HG03064 (cell line): Measurements from ENCODE around the gene ATXN1.

ENCODE experiments used
- ATAC-seq: cut with Tn5 transposase; IDR thresholded peaks from one replicate; pipeline ENCODE4 v1.9.1; 2021; ENCODE audit warnings: low read depth; ENCODE audit not compliant: unreplicated experiment

Gene ATXN1

DNA sequence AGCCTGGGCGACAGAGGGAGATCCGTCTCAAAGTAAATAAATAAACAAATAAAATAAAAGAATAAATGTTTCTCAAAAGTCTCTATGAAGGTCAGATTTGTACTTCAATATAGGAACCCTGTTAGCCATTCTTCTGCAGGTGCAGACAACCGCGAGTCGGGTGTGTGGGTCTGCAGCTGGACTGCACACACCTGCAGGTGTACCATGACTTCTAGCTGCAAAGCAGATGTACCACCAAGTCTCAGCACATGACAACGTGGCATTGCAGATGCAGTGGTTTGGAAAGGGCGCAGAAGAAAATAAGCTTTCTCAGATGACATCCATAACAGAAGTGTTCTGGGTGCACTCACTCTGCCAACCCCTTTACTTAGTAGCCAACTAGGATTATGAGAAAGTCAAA is 239.7 kb downstream of the ATXN1 start:
- ATAC-seq: no peak

DNA sequence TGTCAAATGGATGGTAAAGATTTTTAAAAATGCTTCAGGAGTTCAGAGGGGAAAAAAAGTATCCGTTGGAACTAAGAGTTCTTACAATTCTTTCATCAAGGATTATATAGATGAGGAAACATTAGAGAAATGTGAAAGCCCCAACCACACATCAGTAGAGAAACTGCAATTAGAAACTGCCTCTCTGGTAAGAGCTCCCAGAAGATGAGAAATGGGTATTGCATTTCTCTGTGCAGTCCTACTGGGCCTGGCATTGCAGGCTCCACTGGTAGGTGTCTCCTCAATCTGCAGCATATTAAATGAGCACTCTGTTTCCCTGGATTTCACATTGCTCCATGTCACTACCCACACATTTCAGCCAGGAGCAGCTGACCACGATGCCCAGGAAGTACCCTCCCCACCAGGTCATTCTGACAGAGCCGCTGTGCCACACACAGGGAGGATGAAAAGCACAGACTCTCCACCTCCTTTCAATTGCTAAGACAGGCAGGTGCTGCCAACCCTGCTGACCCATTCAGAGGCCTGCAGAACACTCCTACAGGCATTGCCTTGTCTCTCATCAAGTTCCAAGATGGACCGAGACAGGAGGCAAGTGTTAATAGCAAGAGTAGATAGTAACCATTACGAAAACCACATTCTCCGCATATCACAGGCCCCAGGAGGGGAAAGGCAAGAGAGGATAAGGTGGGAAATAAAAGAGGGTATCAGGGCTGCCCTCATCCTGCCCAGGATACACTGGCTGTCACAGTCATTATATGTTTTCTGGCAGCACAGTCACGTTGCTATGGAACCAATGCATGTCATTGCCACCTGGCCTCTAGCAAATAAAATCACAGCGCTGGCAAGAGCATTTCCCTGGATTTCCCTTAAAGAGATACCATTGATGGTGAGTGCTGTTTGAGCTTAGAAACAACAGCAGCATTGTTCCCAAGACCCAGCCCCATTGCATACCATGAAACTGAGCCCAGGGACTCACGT is 241.7 kb downstream of the ATXN1 start:
- ATAC-seq: no peak

DNA sequence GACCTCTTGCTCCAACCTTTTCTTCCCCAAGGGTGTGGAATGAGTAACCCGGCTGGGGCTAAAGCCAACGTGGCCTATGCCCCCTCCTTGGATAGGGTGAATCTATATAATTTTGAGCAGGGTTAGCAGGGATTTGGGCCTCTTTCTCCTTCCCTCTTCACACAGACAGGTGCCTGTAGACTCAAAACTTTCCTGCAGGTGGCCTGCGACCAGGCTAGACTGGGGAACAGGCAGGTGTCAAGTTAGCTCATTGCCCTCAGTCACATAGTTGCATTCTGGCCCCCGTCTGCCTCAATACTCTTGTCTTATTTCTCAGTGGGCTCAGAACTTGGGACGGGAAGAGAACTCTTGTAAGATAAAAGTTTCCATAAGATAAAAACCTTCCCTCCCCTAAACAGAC is 243.0 kb downstream of the ATXN1 start:
- no peak for ATAC-seq

DNA sequence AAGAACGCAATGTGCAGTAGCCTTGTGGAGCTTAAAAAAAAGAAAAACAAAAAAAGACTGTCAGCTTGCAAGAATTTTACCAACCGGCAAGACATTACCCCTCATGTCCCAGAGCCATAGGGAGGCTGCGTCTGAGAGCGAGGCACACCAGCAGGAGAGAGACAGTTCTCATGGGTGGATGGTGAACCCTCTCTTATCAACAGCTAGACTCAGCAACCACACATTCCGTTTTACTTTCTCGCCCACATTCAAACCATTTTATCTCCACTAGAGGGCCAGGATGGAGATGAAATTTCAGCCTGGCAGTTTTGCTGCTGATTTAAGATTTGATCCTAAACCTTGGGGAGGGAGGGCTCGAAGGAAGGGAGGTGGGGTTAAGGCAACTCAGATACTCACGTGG is 247.0 kb downstream of the ATXN1 start:
- no peak for ATAC-seq

DNA sequence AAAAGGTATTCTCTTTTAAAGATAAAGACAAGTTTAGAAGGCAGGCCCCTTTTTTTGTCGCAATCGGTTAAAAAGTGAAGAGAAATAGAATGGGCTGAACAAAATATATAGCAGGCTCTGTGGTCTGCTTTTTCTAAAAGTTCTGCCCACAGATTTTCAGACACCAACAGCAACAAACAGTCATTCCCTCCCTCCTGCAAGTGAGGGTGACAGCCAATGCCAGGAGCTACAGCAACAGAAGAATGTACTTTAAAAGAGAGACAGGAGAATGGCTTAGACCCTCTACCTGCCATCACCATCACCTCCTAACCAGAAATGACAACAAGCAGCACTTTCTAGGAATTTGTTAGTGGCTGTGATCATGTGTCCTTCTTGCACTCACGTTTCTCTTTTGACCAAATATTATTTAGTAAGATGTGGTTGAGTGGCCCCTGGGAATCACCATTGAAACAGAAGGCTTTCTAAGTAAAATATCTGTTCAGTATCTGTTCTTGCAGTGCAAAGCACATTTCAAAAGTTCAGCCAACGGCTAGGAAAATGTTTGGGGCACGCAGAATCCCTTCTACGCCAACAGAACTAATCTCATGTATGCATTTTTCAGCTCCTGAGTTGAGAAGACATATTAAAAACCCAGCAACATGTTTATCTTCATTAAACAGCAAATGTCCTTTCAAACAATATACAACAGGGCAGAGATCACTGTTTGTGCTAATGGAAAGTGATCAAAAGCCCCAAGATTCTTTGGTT is 248.5 kb downstream of the ATXN1 start:
- peak; percentile 15 for ATAC-seq

DNA sequence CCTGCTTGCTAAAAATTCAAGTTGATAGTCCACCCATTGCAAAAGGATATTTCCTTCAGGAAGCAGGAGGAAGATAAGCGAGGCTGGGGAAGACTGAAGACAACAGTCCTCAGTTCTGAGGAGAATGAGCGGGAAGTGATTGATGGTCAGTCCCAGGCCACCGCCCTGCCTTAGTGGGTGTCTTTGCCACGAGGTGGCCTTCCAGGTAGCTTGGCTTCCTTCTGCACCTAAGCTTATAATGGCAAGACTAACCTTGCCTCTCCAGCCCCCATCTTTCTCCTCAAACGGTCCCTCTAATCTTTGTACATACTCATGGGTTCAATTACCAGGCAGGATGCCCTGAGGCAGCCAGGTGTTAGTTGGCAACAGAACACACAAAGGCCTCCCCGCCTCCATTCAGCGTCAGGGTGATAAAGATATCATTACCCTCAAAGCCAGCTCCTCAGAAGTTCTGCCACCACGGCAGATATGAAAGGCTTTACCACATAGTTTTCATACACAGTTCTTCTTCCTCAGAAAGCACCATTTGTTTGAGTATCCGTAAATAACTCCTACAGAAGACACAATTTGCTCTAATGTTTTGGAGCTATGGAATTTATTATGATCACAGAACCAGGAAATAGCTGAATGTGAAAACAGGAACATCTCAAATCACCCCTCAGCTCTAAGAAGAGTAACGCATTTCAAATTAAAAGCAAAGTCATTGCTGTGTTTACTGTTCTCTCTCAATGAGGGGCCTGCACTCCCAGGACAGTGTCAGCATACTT is 249.4 kb downstream of the ATXN1 start:
- ATAC-seq: peak; percentile 48

DNA sequence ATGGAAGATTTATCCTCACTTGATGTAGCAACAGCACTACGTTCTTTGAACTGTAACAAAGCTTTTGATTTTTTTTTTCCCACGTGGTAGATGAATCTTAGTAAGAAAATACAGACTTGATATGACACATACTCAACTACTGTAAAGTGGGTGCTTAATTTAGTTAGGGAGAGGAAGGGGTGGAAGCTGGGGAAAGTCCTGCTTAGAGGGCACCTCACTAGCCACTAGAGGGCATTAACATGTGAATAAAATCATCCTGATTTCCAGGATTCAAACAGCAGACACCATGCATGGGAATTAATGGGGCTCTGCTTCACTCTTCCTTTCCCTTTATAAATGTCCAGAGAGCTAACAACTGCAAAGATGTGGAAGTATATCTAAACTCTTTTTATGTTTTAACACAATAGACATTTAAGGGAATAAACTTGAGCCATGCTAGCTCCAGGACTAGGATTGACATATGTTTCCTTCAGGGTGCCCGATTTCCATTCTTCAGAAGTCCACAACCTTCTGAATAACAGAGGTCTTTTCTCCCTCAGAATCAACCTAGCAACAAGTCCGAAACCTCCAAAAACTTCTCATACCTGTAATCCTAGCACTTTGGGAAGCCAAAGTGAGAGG is 250.1 kb downstream of the ATXN1 start:
- no peak for ATAC-seq

DNA sequence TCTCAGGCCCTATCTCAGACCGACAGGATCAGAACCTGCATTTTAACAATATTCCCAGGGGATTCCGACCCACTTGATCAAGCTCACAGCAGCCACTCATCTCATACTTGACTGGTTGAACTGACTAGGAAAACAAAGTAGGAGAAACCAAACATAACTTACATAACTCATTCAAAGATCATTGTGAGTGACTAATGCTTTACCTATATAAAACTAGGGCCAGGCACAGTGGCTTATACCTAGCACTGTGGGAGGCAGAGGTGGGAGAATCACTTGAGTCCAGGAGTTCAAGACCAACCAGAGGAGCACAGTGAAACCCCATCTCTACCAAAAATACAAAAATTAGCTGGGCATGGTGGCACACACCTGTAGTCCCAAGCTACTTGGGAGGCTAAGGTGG is 251.0 kb downstream of the ATXN1 start:
- ATAC-seq: no peak

DNA sequence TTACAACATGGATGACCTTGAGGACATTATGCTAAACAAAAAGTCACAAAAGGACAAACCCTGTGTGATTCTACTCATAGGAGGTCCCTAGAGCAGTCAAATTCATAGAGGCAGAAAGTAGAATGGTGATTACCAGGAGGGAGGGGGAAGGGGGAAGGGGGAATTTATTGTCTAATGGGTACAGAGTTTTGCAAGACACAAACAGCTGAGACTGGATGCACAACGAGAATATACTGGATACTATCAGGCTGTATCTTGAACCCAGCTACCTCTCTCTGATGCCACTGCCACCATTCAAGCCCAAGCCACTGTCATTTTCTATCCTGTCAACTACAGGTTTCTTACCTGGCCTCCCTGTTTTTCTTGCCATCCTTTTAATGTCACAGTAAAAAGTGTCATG is 252.3 kb downstream of the ATXN1 start:
- ATAC-seq: no peak

DNA sequence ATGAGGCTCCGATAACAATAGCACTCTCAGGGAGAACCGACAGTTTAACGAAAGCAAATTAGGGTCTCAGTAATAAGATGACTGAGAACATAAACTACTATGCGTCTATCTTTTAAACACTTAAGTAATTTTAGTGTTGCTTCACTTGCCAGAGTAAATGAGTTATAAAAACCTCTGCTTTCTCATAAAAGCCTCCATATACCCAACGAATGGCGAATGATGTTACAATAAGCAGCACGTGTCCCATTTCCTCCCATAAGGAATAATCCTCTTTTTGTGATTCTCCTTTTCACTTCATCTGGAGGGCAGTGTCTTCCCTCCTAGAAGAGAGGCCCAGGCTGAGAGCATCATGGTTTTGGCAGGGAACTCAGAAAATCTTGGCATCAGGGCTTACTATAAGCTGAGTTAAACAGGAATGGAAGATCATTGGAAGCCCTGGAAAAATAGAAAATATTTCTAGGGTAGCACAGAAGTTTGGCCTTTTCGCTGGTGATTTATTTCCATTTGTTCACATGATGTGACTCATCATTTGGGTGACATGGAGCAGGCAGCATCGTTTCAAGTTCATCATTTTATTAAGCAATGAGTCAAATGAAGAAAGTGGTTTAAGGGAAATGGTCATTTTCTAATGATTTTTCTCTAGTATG is 255.4 kb downstream of the ATXN1 start:
- no peak for ATAC-seq

DNA sequence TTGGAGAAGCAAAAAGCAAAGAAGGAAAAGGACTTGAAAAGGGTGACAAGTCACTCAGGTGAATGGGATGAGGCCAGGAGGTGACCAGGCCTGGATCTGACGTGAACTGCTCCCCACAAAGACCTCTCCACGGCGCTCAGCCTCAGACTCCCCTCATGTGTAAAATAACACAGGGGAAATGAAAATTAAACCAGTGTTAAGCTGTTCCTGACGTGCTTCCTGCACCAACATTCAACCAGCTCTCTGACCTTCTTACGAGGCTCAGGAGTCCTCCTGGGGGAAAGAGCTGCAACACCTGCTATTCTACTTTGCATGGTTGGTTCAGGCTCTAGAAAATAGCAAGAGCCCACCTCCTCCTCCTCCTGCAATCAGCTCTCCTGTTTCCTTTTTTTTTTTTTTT is 256.7 kb downstream of the ATXN1 start:
- no peak for ATAC-seq

DNA sequence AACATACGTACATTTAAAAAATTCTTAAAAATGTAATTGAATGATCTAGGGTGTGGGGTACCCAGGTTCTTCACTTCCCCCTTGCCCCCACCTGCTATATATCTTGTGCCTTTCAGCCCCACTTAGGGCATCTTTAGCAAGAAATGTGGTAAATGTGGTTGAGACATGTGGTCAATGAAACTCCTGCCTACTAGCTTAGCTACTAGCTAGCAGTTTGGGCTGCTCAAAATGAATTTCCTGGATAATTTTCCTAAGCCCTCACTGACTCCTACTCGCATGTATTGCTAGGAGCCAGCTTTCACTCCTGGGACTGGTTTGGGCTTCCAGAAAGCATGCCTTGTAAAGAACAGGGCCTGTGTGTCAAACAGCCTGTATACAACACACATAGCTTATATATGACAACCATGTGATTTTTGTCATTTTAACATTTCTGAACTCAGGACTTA is 257.3 kb downstream of the ATXN1 start:
- ATAC-seq: peak; percentile 80

DNA sequence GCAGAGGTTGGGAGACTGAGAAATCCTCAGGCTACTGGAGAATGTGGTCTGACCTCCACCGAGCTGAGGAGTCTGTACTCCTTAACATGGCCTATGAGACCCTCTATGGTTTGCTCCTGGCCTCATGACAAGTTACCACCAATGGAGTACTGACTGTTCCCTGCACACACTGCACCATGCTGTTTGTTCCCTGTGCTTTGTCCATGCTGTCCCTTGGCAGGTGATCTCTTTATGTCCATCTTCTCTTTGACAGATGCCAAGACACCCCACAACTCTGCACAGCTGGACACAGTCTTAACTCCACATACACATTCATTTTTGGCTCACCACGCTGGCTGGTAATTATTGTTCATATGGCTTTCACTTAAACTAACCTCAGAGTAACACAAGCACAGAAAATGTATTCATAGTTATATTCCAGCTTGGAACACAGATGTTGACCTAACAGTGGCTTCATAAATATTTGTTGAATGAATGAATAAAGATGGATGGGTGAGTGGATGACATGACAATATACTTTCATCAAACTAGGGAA is 258.0 kb downstream of the ATXN1 start:
- no peak for ATAC-seq

DNA sequence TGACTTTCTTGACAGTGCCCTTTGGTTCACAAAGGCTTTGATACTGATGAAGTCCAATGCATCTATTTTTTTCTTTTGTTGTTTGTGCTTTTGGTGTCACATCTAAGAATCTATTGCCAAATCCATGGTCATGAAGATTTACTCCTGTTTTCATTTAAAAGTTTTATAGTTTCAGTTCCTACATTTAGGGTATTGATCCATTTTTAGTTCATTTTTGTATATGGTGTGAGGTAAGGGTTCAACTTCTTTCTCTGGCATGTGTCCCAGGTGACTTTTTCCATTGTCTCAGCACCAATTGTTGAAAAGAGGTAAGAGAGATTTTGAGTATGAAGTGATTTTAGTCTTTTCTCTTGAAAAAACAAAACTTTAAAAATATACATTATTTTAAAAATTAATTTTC is 262.3 kb downstream of the ATXN1 start:
- no peak for ATAC-seq

DNA sequence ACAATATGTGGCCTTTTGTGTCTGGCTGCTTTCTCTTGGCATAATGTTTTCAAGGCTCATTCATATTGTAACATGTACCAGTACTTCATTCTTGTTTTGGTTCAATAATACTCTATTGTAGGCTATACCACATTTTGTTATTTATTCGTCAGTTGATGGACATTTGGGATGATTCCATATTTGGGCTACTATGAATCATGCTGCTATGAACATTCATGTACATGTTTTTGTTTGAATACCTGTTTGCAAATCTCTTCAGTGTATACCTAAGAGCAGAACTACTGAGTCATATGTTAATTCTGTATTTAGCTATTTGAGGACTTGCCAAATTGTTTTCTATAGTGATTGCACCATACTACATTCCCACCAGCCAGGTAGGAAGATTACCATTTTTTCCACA is 263.0 kb downstream of the ATXN1 start:
- ATAC-seq: no peak

DNA sequence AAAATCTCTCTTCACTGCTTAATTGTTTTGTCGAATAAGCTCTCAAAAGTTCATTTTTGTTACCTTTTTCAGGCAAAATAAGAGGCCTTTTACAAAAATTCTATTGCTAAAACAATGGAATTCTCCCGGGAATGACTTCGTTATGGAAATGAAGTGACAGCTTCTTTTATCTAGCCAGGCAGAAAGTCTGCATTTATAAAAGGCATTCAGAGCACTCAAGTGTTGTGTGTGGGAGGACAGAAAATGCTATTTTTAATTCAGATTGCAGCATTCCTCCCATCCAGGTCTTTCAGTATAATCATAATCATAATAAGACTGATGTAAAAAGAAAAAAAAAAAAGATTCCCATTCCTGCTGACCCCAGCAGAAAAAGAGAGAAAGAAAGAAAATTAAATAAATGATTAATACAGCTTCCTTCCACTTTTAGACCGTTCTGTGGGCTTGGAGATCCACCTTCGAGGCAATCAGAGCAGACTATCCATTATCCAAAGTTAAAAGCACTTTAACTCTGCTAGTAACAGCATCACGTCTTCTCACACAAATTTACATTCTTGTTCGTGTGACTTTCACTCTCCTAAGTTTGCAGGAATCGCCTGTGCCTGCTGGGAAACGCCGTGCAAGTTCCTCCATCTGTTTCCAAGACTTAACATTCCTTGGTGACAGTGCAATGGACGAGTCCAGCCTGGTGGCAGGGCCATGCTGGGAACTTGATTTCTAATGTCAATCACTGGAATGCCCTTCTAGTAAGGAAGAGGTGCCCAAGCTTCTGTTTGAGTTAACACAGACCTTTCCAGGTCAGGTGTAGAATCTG is 264.1 kb downstream of the ATXN1 start:
- ATAC-seq: no peak

DNA sequence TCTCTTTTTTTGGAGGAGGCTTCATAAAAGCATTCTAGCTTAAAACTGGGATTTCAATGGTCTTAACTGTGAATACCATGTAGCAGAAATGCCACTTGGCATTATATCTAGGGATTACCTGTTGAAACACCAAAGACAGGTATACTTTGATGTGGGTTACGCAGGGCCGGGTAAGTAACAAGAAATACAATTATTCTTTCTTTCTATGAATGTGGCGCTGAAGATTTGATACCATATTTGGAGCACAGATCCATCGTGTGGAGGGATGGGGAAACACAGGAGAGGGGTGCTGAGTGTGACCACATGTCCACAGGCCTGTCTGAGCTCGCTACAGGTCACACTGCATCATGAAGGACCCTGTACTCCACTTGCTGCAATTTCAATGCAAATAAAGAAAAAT is 265.1 kb downstream of the ATXN1 start:
- ATAC-seq: no peak

DNA sequence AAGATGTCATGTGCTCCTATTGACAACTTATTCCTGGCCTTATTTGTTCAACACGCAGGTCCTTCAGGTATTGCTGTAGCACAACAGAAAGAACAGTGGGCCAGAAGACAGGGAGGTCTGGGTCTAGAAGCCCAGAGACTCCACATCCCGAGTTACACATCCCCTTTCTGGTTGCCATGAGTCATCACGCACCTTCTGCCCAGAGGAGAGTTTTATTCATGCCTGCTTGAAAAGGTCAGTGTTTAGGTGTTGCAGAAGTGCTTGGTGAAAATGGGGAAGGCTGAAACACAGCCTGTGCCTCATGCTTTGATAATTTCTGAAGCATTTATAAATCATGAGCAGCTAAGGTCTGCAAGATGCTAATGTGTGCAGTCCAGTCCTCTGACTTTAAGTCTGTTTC is 266.5 kb downstream of the ATXN1 start:
- ATAC-seq: peak; percentile 75

DNA sequence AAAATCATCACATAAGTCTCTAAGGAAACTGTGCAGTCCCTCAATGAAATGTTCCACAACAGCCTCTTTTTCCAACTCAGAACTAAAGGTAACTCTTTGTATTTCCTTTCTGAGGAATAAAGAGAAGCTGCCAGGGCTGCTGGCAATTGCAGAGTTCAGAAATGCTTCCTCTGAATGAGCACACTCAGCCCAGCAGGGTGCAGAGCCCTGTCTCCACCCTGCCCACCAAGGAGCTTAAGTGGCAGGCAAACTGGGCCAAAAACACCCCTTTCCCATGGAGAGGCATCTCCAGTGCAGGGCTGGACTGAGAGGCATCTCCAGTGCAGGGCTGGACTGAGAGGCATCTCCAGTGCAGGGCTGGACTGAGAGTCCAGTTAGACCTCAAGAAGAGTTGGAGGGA is 267.5 kb downstream of the ATXN1 start:
- ATAC-seq: no peak
